H9 (cell line): Measurements from ENCODE around the gene PON1. TPM values are rescaled to one million over a fixed set of nuclear protein-coding genes. Genes with fewer than 3 reads are reported as not detected.

Experiments used
- DNase-seq: peaks from one replicate; pipeline ENCODE4 v3.0.0-alpha.2; 2017
- H2AFZ ChIP-seq: one replicate; pipeline ENCODE4 v1.6.1; 2013; ENCODE audit warnings: mild to moderate bottlenecking, low read length, control low read depth, moderate library complexity
- H2AK5ac ChIP-seq: 2 replicates; pipeline ENCODE4 v1.6.1; 2013; ENCODE audit warnings: low read length, control low read depth, mixed read lengths; ENCODE audit not compliant: insufficient read length
- H2BK120ac ChIP-seq: one replicate; pipeline ENCODE4 v1.6.1; 2013; ENCODE audit warnings: low read depth, mild to moderate bottlenecking, low read length, control low read depth, inconsistent platforms; ENCODE audit not compliant: poor library complexity, severe bottlenecking
- H2BK12ac ChIP-seq: 2 replicates; pipeline ENCODE4 v1.6.1; 2013; ENCODE audit warnings: low read length, control low read depth, mixed read lengths, low read depth; ENCODE audit not compliant: insufficient read length
- H2BK15ac ChIP-seq: 2 replicates; pipeline ENCODE4 v1.6.1; 2013; ENCODE audit warnings: low read depth, low read length, control low read depth
- H2BK20ac ChIP-seq: one replicate; pipeline ENCODE4 v1.6.1; 2013; ENCODE audit warnings: low read depth, mild to moderate bottlenecking, low read length, control low read depth, inconsistent platforms; ENCODE audit not compliant: poor library complexity, severe bottlenecking
- H2BK5ac ChIP-seq: 2 replicates; pipeline ENCODE4 v1.6.1; 2013; ENCODE audit warnings: low read length, control low read depth, mixed read lengths; ENCODE audit not compliant: insufficient read length
- H3K14ac ChIP-seq: 2 replicates; pipeline ENCODE4 v1.6.1; 2013; ENCODE audit warnings: low read length, control low read depth; ENCODE audit not compliant: insufficient read depth
- H3K18ac ChIP-seq: 2 replicates; pipeline ENCODE4 v1.6.1; 2013; ENCODE audit warnings: low read depth, mild to moderate bottlenecking, mixed read lengths, low read length, control low read depth; ENCODE audit not compliant: insufficient read length
- H3K23ac ChIP-seq: 2 replicates; pipeline ENCODE4 v1.6.1; 2013; ENCODE audit warnings: low read length, control low read depth, mixed read lengths, low read depth; ENCODE audit not compliant: insufficient read length
- H3K23me2 ChIP-seq: 2 replicates; pipeline ENCODE4 v1.6.1; 2013; ENCODE audit warnings: low read depth, mild to moderate bottlenecking, mixed read lengths, low read length, control low read depth; ENCODE audit not compliant: insufficient read length, poor library complexity, severe bottlenecking
- H3K27ac ChIP-seq: 2 replicates; pipeline ENCODE4 v1.5.1; 2013; ENCODE audit warnings: low read length, control low read depth, mixed read lengths, low read depth; ENCODE audit not compliant: insufficient read length
- H3K27me3 ChIP-seq: 2 replicates; pipeline ENCODE4 v1.6.1; 2013; ENCODE audit warnings: low read length, control low read depth, inconsistent platforms; ENCODE audit not compliant: insufficient read depth
- H3K4ac ChIP-seq: 2 replicates; pipeline ENCODE4 v1.6.1; 2013; ENCODE audit warnings: low read depth, mild to moderate bottlenecking, control low read depth, inconsistent platforms, low read length, moderate library complexity
- H3K4me1 ChIP-seq: 2 replicates; pipeline ENCODE4 v1.6.1; 2013; ENCODE audit warnings: low read length, control low read depth, inconsistent platforms; ENCODE audit not compliant: insufficient read depth
- H3K4me2 ChIP-seq: 2 replicates; pipeline ENCODE4 v1.6.1; 2013; ENCODE audit warnings: low read length, control low read depth, mixed read lengths; ENCODE audit not compliant: insufficient read length, insufficient read depth
- H3K56ac ChIP-seq: 2 replicates; pipeline ENCODE4 v1.6.1; 2013; ENCODE audit warnings: low read depth, mild to moderate bottlenecking, mixed read lengths, low read length, control low read depth; ENCODE audit not compliant: insufficient read length
- H3K79me1 ChIP-seq: 2 replicates; pipeline ENCODE4 v1.6.1; 2013; ENCODE audit warnings: low read depth, mild to moderate bottlenecking, moderate library complexity, low read length, control low read depth, inconsistent platforms; ENCODE audit not compliant: insufficient read depth, poor library complexity, severe bottlenecking
- H3K79me2 ChIP-seq: 2 replicates; pipeline ENCODE4 v1.6.1; 2013; ENCODE audit warnings: low read length, control low read depth, inconsistent platforms; ENCODE audit not compliant: insufficient read depth
- H3K9ac ChIP-seq: 2 replicates; pipeline ENCODE4 v1.6.1; 2013; ENCODE audit warnings: low read length, control low read depth, mixed read lengths; ENCODE audit not compliant: insufficient read length; ENCODE audit errors: extremely low read depth
- H3K9me3 ChIP-seq: one replicate; pipeline ENCODE4 v1.6.1; 2013; ENCODE audit warnings: low read depth, low read length, inconsistent platforms; ENCODE audit not compliant: control insufficient read depth
- H3T11ph ChIP-seq: one replicate; pipeline ENCODE4 v1.6.1; 2013; ENCODE audit warnings: mild to moderate bottlenecking, low read length, control low read depth, inconsistent platforms
- H4K20me1 ChIP-seq: one replicate; pipeline ENCODE4 v1.6.1; 2013; ENCODE audit not compliant: control insufficient read depth, insufficient read length, insufficient read depth
- H4K5ac ChIP-seq: 2 replicates; pipeline ENCODE4 v1.6.1; 2013; ENCODE audit warnings: low read depth, mild to moderate bottlenecking, mixed read lengths, low read length, control low read depth; ENCODE audit not compliant: insufficient read length
- H4K8ac ChIP-seq: replicated peaks from 2 replicates; pipeline ENCODE4 v1.6.1; 2013; ENCODE audit warnings: low read length, control low read depth, mixed read lengths, low read depth; ENCODE audit not compliant: insufficient read length
- H4K91ac ChIP-seq: 2 replicates; pipeline ENCODE4 v1.6.1; 2013; ENCODE audit warnings: low read depth, mild to moderate bottlenecking, moderate library complexity, mixed read lengths, low read length, control low read depth; ENCODE audit not compliant: insufficient read length
- H3K27ac Mint-ChIP-seq, 3 experiments: 2 replicates in 2 of 3; 3 replicates in 1 of 3; pipeline ENCODE4 v1.8.0; 2020 to 2021; ENCODE audit warnings: mixed read lengths in 3 of 3, mild to moderate bottlenecking in 1 of 3, moderate library complexity in 1 of 3
- H3K27me3 Mint-ChIP-seq: 2 replicates; pipeline ENCODE4 v1.8.0; 2021; ENCODE audit warnings: low read depth, mild to moderate bottlenecking, moderate library complexity, mixed read lengths
- H3K36me3 Mint-ChIP-seq, 3 experiments: 2 replicates in 2 of 3; 3 replicates in 1 of 3; pipeline ENCODE4 v1.8.0; 2020 to 2021; ENCODE audit warnings: low read depth in 3 of 3, mixed read lengths in 3 of 3; ENCODE audit not compliant: insufficient read depth in 1 of 3
- H3K4me1 Mint-ChIP-seq, 2 experiments: 2 replicates each; pipeline ENCODE4 v1.8.0; 2020; ENCODE audit warnings: mixed read lengths in 2 of 2
- H3K4me3 Mint-ChIP-seq, 2 experiments: 2 replicates in 1 of 2; 3 replicates in 1 of 2; pipeline ENCODE4 v1.8.0; 2020 to 2021; ENCODE audit warnings: mild to moderate bottlenecking in 2 of 2, mixed read lengths in 2 of 2, moderate library complexity in 1 of 2
- H3K9me3 Mint-ChIP-seq, 2 experiments: 2 replicates in 1 of 2; 3 replicates in 1 of 2; pipeline ENCODE4 v1.8.0; 2020; ENCODE audit warnings: mild to moderate bottlenecking in 2 of 2, mixed read lengths in 2 of 2, moderate library complexity in 1 of 2
- CTCF ChIP-seq: fragments of 200-600 bp; sonication (generic); conservative IDR thresholded peaks from 3 replicates; pipeline ENCODE4 v1.8.0; 2021; ENCODE audit warnings: antibody characterized with exemption, mild to moderate bottlenecking
- WGBS: extraction: QIAGEN DNeasy Blood & Tissue Kit; methylation state at CpG from one replicate; pipeline ENCODE4 v1.1.7; 2013; ENCODE audit warnings: missing lambda C conversion rate, low lambda C conversion rate, mixed read lengths; ENCODE audit not compliant: insufficient read length; ENCODE audit errors: extremely low coverage; 5-methylcytosine and 5-hydroxymethylcytosine counted together
- total RNA-seq: library from RNA; stranded (reverse); gene quantifications from 2 replicates; pipeline ENCODE4 v1.2.1, GENCODE V29; 2021

Gene PON1
- total RNA-seq, 1 experiment from 2014 or later = 0.90 TPM

- H3K27me3 ChIP-seq = no peaks in the 10 kb centered on the region
- WGBS = no CpG with 5 or more reads among the region's 1 CpG
- no peaks in the 10 kb centered on the region for H3K79me2 ChIP-seq
- H2BK15ac ChIP-seq = no peak overlapping the region
- no peak overlapping the region for H2AFZ ChIP-seq
- H3K23me2 ChIP-seq = no peaks in the 10 kb centered on the region
- H3K4me1 ChIP-seq = no peaks in the 10 kb centered on the region
- H3K27me3 Mint-ChIP-seq = no peaks in the 10 kb centered on the region; the same call in 1 of the 2 replicates
- H2AK5ac ChIP-seq = no peak overlapping the region
- no peaks in the 10 kb centered on the region for H3K36me3 Mint-ChIP-seq
- no peak for DNase-seq
- no peaks in the 10 kb centered on the region for H3K9me3 ChIP-seq
- H3K27ac Mint-ChIP-seq = no peak overlapping the region
- no peak overlapping the region for H3K4ac ChIP-seq
- H2BK20ac ChIP-seq = no peak overlapping the region
- H3T11ph ChIP-seq = no peak overlapping the region
- no peak overlapping the region for H2BK120ac ChIP-seq
- no peak overlapping the region for H3K56ac ChIP-seq
- H4K8ac ChIP-seq = no peak overlapping the region
- H2BK5ac ChIP-seq = no peak overlapping the region
- H2BK12ac ChIP-seq = no peak overlapping the region
- peaks cover 0 to 12% of the 10 kb centered on the region in 2 experiments; a peak in 2 of 4 replicates for H3K4me1 Mint-ChIP-seq
- no peak overlapping the region for H3K27ac ChIP-seq
- no peak overlapping the region for H3K18ac ChIP-seq
- H3K4me2 ChIP-seq = no peak overlapping the region
- H3K23ac ChIP-seq = no peak overlapping the region
- no peaks in the 10 kb centered on the region for H3K9me3 Mint-ChIP-seq
- no peaks in the 10 kb centered on the region for H3K79me1 ChIP-seq
- TF ChIP-seq CTCF = no peak
- no peak overlapping the region for H3K14ac ChIP-seq
- H4K5ac ChIP-seq = no peak overlapping the region
- H3K9ac ChIP-seq = no peak overlapping the region
- H4K20me1 ChIP-seq = no peaks in the 10 kb centered on the region
- H3K4me3 Mint-ChIP-seq = no peak overlapping the region
- no peak overlapping the region for H4K91ac ChIP-seq
These were observed 6.6 kb upstream of the PON1 start for GRCh38 chr7:95330961-95331337.
